Cerebellar cortex (tissue), 1 donor: ENCODE data around the gene SPAG17.
"Not testable (repeated sequence)": the region's sequence is repeated elsewhere in the genome, so short reads cannot be mapped to it uniquely, and the experiment has no call there.

ENCODE experiments used
- DNase-seq: peaks from one replicate; pipeline ENCODE4 v3.0.0-alpha.2; 2015; ENCODE audit warnings: low spot score

The SPAG17 gene

GRCh38 chr1:117976381-117976780 is 208.6 kb downstream of the SPAG17 start:
- DNase-seq: no peak

- DNase-seq: no peak
Measured at GRCh38 chr1:117971777-117972176, 213.3 kb downstream of the SPAG17 start.

DNA sequence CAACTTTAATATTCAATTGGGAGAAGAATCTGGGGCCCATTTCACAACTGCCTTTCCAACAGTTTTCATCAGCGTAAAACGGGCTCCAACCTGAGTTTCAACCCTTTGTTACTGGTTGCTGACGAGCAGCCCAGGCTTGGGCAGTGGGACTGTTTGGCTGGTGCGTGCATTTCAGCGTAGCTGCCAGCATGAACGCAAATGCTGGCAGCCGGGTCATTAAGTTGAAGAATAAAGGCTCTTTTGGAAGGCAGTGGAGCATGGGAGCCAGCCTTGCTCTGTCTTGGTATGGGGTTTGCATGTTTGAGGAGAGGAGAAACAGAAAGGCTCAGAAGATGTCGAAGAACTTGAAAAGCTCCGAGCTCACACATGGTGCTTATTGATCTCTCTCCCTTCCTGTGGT is 214.8 kb downstream of the SPAG17 start:
- DNase-seq: no peak

DNA sequence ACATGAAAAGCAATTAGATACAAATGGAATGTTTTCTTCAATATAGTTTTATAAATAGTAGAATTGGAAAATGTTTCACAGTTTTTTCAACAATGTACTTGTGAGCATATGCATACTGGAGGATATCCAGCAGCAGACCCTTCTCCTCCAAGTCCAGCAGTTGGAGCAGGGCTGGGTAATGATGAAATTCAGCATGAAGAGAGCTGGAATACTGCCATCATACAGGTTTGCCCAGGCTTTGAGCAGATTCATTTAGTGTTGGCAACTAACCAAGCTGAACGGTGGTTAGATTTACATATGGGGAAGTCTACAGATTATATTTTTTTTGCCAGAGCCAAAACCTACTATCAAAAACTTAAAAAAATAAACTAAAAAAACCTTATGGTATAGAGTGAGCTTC is 217.1 kb downstream of the SPAG17 start:
- peak; percentile 10 for DNase-seq

GRCh38 chr1:117967477-117967876 is 217.6 kb downstream of the SPAG17 start:
- peak; percentile 8 for DNase-seq

GRCh38 chr1:117964290-117965038 is 220.6 kb downstream of the SPAG17 start:
- DNase-seq: no peak

DNA sequence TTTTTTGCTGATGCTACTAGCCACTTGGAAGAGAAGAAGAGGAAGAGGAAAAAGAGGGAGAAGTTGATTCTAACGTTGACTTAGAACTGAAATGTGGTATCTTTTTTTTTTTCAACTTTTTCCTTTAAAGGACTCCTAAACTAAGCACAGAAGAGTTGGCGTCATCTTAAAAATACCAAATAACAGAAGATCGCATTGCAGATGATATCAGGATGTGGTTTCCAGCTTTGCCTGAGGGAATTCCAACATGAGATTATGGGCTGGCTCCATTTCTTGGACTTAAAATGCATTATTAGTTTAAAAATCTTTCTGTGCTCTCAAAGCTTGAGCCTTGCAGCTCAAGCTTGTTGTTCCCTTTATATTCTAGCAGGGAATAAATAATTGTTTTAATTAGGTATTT is 225.7 kb downstream of the SPAG17 start:
- no peak for DNase-seq

DNA sequence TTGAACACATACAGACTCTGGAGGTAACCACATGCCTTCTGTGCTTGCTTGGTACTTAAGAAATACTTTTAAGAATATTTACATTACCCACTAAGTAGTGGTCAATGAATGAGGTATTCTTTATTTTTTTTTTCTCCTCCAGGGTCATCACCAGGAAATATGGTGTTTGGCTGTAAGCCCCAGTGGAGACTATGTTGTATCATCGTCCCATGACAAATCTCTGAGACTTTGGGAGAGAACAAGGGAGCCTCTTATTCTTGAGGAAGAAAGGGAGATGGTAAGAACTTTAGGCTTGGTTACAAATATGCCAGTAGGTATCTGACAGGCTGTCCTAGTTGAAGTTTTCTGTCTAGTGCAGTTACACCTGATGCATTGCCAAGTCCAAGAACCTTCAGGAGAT is 232.6 kb downstream of the SPAG17 start:
- no peak for DNase-seq

- DNase-seq: no peak
Measured at GRCh38 chr1:117942293-117942692, 242.7 kb downstream of the SPAG17 start.

DNA sequence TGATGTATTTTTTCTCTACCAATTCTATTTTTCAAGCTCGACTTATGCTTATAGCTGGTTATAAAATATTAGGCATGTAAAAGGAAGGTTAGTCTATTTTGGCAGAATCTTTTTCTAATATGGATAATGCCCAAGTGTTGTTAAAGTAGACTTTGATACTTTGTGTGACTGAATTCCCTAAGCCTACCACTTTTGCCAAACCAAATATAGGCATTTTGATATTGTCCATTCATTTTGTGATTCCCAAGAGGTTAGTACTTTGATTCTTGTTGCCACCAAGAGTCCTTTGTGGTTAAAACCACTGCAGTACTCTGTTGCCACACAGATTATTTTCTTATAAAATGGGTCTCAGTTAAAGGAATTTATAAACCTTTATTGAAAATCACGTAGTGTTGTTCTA is 251.3 kb downstream of the SPAG17 start:
- no peak for DNase-seq

GRCh38 chr1:117932576-117932975 is 252.5 kb downstream of the SPAG17 start:
- no peak for DNase-seq

- DNase-seq: peak; percentile 1
Measured at GRCh38 chr1:117930484-117930883, 254.5 kb downstream of the SPAG17 start.

DNA sequence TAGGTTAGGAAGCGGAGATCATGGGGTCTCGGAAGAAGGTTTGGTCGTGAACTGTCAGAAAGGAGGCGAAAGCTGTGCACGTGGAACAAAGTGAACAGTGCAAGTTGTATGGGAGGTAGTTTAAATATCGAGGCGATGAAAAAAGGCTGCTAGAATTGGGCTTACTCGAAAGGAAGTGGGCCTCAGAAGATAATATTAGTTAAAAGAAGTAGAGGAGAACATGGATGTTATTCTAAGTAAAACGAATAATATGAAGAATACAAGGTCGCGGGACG is 254.9 kb downstream of the SPAG17 start:
- no peak for DNase-seq

DNA sequence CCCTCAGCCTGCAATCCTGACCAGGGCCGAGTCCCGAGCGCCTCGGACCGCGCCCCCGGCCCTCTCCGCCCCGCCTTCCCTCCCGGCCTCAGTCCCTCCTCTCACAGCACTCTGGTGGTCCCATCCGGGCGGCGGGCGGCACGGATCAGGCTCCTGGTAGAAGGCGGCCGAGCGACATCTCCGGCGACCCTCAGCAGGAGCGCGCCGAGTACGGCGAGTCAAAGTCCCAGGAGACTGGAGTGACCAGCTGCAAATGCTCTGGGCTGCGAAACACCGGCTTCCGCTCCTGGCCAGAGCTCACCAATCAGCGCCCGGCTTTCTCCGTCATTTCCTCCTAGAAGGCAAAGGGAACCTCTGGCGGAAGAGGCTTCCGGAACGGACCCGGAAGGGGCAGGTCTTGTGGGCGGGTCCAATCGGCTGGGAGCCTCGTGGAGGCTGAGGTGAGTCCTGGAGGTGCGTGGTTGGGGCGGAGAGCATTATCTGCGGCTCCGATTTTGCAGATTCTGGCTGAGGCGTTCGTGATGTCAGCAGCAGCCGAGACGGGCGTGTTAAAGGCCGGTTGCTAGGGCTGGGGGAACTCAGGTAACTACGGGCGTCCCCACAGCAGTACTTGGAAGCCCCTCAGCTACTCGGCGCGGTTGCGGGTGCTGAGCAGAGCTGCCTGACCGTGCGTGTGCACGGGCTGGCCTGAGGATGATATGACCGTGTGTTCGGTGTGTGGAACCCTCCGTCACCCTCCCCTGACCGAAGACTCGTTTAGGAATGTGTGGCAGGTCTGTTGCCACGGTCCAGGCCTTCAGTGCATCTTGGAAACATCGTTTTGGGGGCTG is 255.5 kb downstream of the SPAG17 start, which contains the start of the genes GDAP2 and WDR3:
GDAP2 (minus strand) TSS at position 279 of the 830 bp plus-strand sequence. CDS start 9,264 bp downstream, outside the sequence.
WDR3 (plus strand) TSS at position 397 of the 830 bp plus-strand sequence. CDS start 3,581 bp downstream, outside the sequence.
- peak; percentile 99 for DNase-seq

- peak; percentile 67 for DNase-seq
Measured at GRCh38 chr1:117928881-117929342, 256.1 kb downstream of the SPAG17 start.

- no peak for DNase-seq
Measured at GRCh38 chr1:117925981-117926380, 259.0 kb downstream of the SPAG17 start.

GRCh38 chr1:117922717-117923116 is 262.3 kb downstream of the SPAG17 start:
- not testable (repeated sequence) for DNase-seq

- no peak for DNase-seq
Measured at GRCh38 chr1:117921991-117922390, 263.0 kb downstream of the SPAG17 start.

DNA sequence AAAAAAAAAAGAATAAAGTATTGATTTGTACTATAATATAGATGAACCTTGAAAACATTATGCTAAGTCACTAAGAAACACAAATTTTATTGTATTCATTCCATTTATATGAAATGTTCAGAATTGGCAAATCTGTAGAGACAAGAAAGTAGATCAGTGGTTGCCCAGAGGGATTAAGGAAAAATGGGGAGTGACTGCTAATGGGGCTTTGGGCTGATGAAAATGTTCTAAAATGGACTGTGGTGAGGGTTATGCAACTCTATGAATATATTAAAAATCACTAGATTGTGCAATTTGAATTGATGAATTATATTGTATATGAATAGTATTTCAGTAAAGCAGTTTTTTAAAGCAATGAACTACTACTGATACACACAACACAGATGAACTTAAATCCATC is 265.7 kb downstream of the SPAG17 start:
- DNase-seq: no peak

- DNase-seq: no peak
Measured at GRCh38 chr1:117911051-117911450, 274.0 kb downstream of the SPAG17 start.

GRCh38 chr1:117905019-117905418 is 280.0 kb downstream of the SPAG17 start:
- DNase-seq: no peak

DNA sequence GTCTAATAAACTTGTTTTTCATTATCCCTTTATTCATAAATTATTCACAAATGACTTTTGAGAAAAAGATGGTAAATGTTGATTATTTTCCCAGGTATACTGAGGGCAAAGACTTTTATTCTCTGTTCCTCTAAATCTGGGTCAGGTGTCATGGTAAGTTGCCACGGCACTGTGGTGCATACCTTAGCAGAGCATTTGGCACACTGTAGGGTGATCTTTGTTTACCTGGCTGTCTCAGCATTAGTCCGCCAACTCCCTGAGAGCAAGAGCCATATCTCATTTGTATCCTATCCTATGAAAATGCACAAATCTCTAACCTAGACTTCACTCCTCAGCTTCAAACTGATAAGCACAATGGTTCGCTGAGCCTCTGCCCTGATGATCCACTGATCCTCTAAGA is 280.5 kb downstream of the SPAG17 start:
- no peak for DNase-seq
